ENCODE measurements around the gene CDC14A. TPM values are rescaled to one million over a fixed set of nuclear protein-coding genes. Genes with fewer than 3 reads are reported as not detected.

Gene CDC14A
- total RNA-seq, 4 donors from 2014 or later, result 8.6 to 20.1 (median 11.0) TPM

GRCh38 chr1:100539836-100540536, 187.7 kb downstream of the CDC14A start:
- Histone ChIP-seq H3K27me3 (peaks cover 57% of the 10 kb centered on the region), H3K36me3 (no peaks in the 10 kb centered on the region), H3K4me1 (peaks cover 5 to 17% (median 14%) of the 10 kb centered on the region in 3 donors), H3K9me3 (no peaks in the 10 kb centered on the region), H3K27ac (peak overlapping the region in 1 of 4 donors; percentile 38), H3K4me3 (peak overlapping the region; percentile 6 to 53)
- TF ChIP-seq POLR2A (IDR thresholded peaks at IDR 0.05) (no peak), CTCF (IDR thresholded peaks at IDR 0.05) (no peak), EP300 (IDR thresholded peaks at IDR 0.05) (no peak), POLR2AphosphoS5 (IDR thresholded peaks at IDR 0.05) (no peak)
- ATAC-seq, result no peak
- WGBS, 2 donors (ENCODE audit: low coverage in 1 of 2), result 56 to 65% methylated on average over 4 to 8 of the region's 57 CpGs

GRCh38 chr1:100542285-100542684, 190.0 kb downstream of the CDC14A start:
- Histone ChIP-seq H3K27me3 (peaks cover 50% of the 10 kb centered on the region), H3K4me1 (peaks cover 5 to 17% (median 14%) of the 10 kb centered on the region in 3 donors)

GRCh38 chr1:100543640-100544039, 191.3 kb downstream of the CDC14A start:
- no peaks in the 10 kb centered on the region for H3K9me3 ChIP-seq
- H3K27me3 ChIP-seq, result peaks cover 39% of the 10 kb centered on the region
- WGBS, 2 donors (ENCODE audit: low coverage in 1 of 2), result 50 to 70% methylated on average over 1 to 2 of the region's 2 CpGs
- TF ChIP-seq POLR2A (IDR thresholded peaks at IDR 0.05) (no peak), POLR2AphosphoS5 (IDR thresholded peaks at IDR 0.05) (no peak), CTCF (IDR thresholded peaks at IDR 0.05) (no peak), EP300 (IDR thresholded peaks at IDR 0.05) (no peak)
- no peak overlapping the region for H3K27ac ChIP-seq
- H3K36me3 ChIP-seq, result no peaks in the 10 kb centered on the region
- no peak for ATAC-seq
- H3K4me1 ChIP-seq, result peaks cover 5 to 15% (median 12%) of the 10 kb centered on the region in 3 donors
- H3K4me3 ChIP-seq, result no peak overlapping the region

More at GRCh38 chr1:100542285-100542684, 190.0 kb downstream of the CDC14A start:
- TF ChIP-seq POLR2A (IDR thresholded peaks at IDR 0.05) (no peak), EP300 (IDR thresholded peaks at IDR 0.05) (no peak), POLR2AphosphoS5 (IDR thresholded peaks at IDR 0.05) (no peak), CTCF (IDR thresholded peaks at IDR 0.05) (no peak)
- Histone ChIP-seq H3K27ac (no peak overlapping the region), H3K36me3 (no peaks in the 10 kb centered on the region), H3K4me3 (no peak overlapping the region), H3K9me3 (no peaks in the 10 kb centered on the region)
- 80 to 100% methylated on average over 2 of the region's 2 CpGs for WGBS, 2 donors (ENCODE audit: low coverage in 1 of 2)
- no peak for ATAC-seq

GRCh38 chr1:100544791-100545190, 192.5 kb downstream of the CDC14A start:
- 87 to 91% methylated on average over 4 of the region's 4 CpGs for WGBS, 2 donors (ENCODE audit: low coverage in 1 of 2)
- Histone ChIP-seq H3K4me3 (no peak overlapping the region), H3K27ac (no peak overlapping the region), H3K9me3 (no peaks in the 10 kb centered on the region), H3K36me3 (no peaks in the 10 kb centered on the region), H3K27me3 (peaks cover 28% of the 10 kb centered on the region), H3K4me1 (peaks cover 0 to 4% (median 4%) of the 10 kb centered on the region in 3 donors)
- ATAC-seq, result no peak
- TF ChIP-seq POLR2A (IDR thresholded peaks at IDR 0.05), result no peak
- TF ChIP-seq POLR2AphosphoS5 (IDR thresholded peaks at IDR 0.05), result no peak
- no peak for TF ChIP-seq CTCF (IDR thresholded peaks at IDR 0.05)
- TF ChIP-seq EP300 (IDR thresholded peaks at IDR 0.05), result no peak

GRCh38 chr1:100545855-100546254, 193.5 kb downstream of the CDC14A start:
- H3K4me3 ChIP-seq, result no peak overlapping the region
- 94 to 100% methylated on average over 1 of the region's 1 CpG for WGBS, 2 donors (ENCODE audit: low coverage in 1 of 2)
- H3K9me3 ChIP-seq, result peaks cover 0 to 4% (median 0%) of the 10 kb centered on the region in 3 donors
- H3K4me1 ChIP-seq, result no peaks in the 10 kb centered on the region
- ATAC-seq, result no peak
- H3K36me3 ChIP-seq, result no peaks in the 10 kb centered on the region
- TF ChIP-seq POLR2A (IDR thresholded peaks at IDR 0.05), result no peak
- TF ChIP-seq CTCF (IDR thresholded peaks at IDR 0.05), result no peak
- TF ChIP-seq EP300 (IDR thresholded peaks at IDR 0.05), result no peak
- TF ChIP-seq POLR2AphosphoS5 (IDR thresholded peaks at IDR 0.05), result no peak
- no peak overlapping the region for H3K27ac ChIP-seq
- H3K27me3 ChIP-seq, result peaks cover 17% of the 10 kb centered on the region
